CD4-positive, alpha-beta T cell treated with Interleukin-4 for 4 hours (primary cell): ENCODE results near the gene NUDT15.
"Not testable (repeated sequence)": the region's sequence is repeated elsewhere in the genome, so short reads cannot be mapped to it uniquely, and the experiment has no call there.

Source experiments
- DNase-seq: peaks from one replicate; pipeline ENCODE4 v3.0.0-alpha.2; 2020

The NUDT15 gene

GRCh38 chr13:48037346-48038173 lies at the start of gene NUDT15:
Gene NUDT15 (plus strand): TSS chr13:48037726. CDS start chr13:48037747, 21 bp downstream.
- DNase-seq: peak; percentile 94

DNA sequence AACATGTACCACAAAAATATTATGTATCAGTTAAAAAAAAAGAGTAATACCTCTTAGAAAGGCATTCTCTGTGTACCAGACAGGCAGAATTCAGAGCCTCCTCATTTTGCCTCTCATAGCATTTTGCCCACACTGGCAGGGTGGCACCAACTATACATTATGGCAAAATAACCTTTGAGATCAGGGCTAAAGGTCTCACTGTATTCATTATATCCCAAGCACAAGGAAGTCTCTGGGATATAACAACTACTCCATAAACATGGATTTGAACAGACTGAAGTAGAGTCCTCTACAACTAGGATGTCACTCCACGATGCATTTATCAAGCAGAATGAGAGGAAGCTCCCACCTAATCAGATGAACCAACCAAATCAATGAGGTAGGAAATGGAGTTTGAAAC lies 47.1 kb upstream of the NUDT15 start:
- no peak for DNase-seq

DNA sequence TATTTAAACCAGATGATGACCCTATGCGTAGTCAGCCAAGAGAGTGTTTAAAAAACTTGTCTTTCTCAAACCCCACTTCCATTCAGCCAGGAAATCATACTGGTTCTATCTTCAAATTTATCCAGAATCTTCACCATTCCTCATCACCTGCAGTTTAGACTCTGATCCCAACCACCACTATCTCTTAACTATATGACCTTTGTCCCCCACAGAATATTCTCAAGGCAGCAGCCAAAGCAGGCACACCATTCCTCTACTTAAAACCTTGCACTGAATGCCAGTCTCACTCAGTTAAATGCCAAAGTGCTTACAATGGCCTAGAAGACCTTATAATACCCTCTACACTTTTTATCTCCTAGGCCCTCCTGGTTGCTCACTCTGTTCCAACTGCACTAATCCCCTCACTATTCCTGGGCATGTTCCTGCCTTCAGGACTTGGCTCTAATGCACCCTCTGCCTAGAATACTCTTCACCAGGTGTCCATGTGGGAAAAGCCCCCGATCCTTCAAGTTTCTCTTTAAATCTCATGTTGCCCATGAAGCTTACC lies 46.5 kb upstream of the NUDT15 start:
- DNase-seq: no peak

DNA sequence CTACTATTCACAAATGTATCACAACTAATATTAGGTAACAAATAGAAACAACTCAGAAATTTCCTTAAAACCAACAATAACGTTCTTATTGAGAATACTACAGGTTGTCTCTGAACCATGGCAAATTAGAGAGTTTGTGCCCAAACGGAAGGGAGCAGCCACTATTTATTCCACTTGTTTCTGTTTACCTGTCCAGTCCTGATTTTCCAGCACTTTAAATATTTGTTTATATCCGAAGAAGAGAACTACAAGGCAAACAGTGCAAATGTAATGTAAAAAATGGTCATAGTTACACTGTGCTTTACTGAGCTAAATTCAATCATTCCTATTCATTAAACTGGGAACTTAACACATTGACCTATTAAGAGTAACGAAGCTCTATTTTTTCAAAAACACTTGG lies 45.7 kb upstream of the NUDT15 start:
- no peak for DNase-seq

DNA sequence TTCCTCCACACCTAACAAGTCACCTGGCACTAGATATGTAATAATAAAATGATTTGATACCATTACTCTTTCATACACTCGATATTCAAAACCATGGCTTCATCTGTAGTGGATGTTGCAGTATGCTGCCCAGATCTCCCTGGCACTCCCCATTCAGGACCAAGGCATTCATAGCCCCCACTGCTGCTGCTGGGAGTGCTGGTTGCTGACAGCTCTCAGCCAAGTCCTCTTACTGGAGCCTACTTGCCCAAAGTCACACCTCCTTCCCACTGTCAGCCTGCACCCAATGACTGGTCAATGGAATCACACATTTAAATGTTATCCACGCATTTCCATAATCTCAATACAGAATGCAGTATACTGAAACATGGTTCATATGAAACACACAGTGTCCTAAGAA lies 40.1 kb upstream of the NUDT15 start:
- DNase-seq: no peak

DNA sequence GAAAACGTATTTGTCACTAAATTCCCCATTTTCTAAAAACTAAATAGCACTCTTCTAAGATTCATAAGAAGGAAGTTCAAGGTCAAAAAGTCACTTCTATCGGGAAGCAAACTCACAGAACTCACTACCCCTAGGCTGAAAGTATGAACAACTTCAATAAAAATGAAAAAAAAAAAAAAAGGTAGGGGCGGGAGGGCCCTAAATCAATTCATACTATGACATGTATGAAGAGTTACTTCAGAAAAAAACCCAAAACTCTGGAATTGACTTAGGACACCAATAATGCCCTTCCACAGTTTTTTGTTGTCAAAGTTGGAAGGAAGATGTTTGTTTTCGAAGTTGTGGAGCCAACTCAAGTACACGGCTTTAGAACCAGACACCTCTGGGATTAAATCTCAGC lies 37.6 kb upstream of the NUDT15 start:
- no peak for DNase-seq

GRCh38 chr13:48000559-48001113 lies 36.9 kb upstream of the NUDT15 start:
- DNase-seq: no peak

DNA sequence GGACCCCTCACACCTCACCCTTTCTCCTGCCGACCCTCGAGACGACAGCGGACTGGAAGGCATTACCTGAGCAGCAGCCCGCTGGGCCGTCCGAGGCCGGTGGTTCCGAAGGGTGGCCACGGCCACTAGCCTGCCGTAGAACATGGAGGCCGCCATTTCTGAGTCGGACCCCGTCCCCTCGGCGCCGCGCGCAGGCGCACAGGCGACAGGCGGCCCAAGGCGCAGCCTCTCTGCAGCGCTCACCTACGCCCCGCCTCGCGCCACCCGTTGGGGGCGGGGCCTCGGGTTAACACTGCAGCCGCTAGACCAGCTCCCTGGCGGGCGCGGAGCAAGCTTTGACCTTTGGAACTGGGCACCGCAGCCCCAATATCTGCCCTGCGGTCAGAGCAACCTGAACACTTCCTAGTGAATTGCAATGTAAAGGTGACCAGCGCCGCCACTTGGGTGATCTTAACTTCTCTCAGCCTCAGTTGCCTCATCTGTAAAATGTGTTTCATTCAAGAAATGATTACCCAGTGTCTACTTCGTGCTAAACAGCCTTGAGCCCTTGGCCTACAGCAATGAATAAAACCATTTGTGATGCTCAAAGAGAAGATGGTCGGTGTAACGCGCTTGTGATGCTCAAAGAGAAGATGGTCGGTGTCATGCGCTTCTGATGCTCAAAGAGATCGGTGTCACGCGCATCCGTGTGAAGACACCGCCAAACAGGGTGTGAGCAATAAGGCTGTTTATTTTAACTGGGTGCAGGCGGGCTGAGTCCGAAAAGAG lies 36.2 kb upstream of the NUDT15 start, which contains the start of gene SUCLA2:
TSS of gene SUCLA2 (minus strand) at position 160 of the 768 bp plus-strand sequence. CDS start at position 156, 4 bp downstream.
- peak; percentile 86 for DNase-seq

DNA sequence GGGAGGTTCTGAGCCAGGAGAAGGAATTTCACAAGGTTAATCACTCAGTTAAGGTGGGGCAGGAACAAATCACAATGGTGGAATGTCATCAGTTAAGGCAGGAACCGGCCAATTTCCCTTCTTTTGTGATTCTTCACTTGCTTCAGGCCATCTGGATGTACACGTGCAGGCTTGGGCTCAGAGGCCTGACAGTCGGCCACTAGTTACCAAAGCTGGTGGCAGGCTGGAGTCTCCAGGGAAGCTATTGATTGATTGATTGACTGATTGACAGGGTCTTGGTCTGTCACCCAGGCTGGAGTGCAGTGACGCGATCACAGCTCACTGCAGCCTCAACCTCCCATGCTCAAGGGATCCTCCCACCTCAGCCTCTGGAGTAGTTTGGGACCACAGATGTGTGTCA lies 35.5 kb upstream of the NUDT15 start:
- DNase-seq: not testable (repeated sequence)

GRCh38 chr13:48004201-48004600 lies 33.3 kb upstream of the NUDT15 start:
- DNase-seq: no peak

DNA sequence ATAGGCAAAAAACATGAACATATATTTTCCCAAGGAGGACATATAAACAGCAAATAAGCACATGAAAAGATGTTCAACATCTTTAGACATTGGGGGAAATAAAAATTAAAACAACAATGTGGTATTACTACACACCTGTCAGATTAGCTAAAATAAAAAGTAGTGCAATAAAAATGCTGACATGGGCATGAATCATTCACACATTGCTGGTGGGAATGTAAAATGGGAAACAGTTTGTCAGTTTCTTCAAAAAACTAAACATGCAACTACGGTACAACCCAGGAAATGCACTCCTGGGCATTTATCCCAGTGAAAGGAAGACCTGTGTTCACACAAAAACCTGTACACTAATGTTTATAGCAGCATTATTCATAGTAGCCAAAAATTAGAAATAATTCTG lies 31.1 kb upstream of the NUDT15 start:
- no peak for DNase-seq

GRCh38 chr13:48009284-48009683 lies 28.2 kb upstream of the NUDT15 start:
- no peak for DNase-seq

GRCh38 chr13:48010698-48011097 lies 26.8 kb upstream of the NUDT15 start:
- DNase-seq: no peak

DNA sequence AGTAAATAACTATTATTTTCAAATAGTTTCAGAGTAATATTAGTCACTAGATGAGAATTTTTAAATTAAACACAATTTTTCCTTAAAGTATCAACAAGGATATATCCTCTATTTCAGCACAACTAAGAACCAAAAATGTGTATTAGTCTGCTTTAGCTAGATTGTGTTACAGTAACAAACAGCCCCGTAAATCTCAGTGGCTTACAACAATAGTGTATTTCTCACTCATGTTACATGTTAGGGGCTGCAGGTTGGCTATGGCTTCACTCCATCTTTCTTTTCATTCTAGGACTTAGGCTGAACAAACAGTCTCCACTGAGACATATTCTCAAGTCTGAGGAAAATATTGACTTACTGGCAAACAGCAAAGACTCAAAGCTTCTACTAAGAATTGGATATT lies 24.9 kb upstream of the NUDT15 start:
- no peak for DNase-seq

GRCh38 chr13:48014359-48014758 lies 23.2 kb upstream of the NUDT15 start:
- no peak for DNase-seq

GRCh38 chr13:48018637-48019036 lies 18.9 kb upstream of the NUDT15 start:
- DNase-seq: no peak

DNA sequence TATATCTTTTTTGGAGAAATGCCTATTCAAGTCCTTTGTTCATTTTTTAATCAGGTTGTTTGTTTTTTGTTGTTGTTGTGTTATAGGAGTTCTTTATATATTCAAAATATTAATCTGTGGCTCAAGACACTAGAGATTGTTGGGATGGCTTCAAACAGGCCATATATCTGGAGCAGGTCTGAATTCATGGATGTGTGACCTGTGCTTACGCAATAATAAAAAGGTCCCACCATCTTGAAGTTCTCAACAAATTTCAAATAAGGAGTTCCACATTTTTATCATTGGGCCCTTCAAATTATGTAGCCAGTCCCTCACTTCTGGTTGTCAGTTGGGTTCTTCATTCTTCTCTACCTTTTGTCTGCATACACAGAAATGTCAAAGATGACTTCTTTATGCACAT lies 17.7 kb upstream of the NUDT15 start:
- no peak for DNase-seq

- no peak for DNase-seq
Measured at GRCh38 chr13:48028066-48028465, 9.5 kb upstream of the NUDT15 start.

DNA sequence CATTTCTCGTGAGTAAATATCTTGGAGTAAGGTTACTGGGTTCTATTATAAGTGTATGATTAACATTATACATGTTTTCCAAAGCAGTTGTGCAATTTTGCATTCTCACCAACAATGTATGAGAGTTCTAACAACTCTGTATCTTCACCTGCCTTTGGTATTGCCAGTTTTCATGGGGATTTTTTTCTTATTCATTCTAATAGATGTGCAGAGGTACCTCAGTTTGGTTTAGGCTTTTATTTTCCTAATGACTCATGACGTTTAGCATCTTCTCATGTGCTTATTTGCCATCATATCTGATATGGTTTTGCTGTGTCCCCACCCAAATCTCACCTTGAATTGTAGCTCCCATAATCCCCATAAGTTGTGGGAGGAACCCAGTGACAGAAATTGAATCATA lies 7.7 kb upstream of the NUDT15 start:
- no peak for DNase-seq

- DNase-seq: no peak
Measured at GRCh38 chr13:48038761-48039160, 1.2 kb downstream of the NUDT15 start.

DNA sequence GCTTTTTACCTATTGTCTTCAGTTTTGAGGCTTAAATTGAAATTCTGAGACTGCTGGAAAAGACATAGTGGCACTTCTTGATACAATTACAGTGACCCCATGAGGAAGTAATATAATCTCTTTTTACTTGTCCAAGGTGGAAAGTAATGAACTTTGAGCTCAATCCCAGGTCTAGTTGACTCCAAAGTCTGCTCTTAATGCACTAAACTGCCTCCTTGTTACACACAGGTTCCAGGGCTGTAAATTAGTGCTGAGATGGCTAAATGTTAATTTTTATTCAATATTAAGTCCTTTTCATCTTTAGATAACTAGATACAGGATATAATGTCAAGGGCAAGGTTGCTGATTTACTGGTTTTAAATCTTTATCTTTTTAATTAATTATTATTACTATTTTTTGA lies 2.5 kb downstream of the NUDT15 start:
- no peak for DNase-seq

DNA sequence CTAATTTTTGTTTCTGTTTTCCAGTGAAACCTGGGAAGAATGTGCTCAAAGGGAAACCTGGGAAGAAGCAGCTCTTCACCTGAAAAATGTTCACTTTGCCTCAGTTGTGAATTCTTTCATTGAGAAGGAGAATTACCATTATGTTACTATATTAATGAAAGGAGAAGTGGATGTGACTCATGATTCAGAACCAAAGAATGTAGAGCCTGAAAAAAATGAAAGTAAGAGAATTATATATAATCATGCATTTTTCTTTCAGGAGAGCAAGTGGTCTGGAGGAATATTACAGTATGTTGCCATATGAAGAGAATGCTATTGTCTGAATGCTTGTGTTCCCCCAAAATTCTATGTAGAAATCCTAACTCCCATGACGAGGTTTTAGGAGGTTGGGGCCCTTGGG lies 3.4 kb downstream of the NUDT15 start:
- DNase-seq: no peak

DNA sequence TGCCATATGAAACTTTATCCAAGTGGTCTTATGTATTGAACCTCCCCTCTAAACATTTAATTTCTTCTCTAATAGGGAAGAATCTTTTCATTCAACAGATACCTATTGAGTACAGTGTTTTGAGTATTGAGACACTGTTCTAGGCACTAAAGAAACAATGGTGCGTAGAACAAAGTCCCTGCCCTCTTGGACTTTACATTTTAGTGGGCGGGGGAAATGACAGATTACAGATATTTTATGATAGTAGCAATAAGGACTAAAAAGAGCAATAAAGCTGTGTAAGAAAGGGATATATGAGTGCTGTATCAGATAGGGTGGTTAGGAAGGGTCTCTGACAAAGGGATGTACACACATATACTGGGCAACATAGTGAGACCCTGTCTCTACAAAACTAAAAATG lies 5.4 kb downstream of the NUDT15 start:
- DNase-seq: no peak
